SK-N-SH (cell line): ENCODE results near the gene LSG1. TPM values are rescaled to one million over a fixed set of nuclear protein-coding genes. Genes with fewer than 3 reads are reported as not detected.
A peak's percentile ranks its signal among the peaks of the same experiment; 100 is the strongest.

Experiments
- CTCF ChIA-PET: fragments of 300-600, 350-600 bp; formaldehyde crosslinking; extraction: SDS; loops from one replicate; lab custom pipeline; 2021; lab: Yijun Ruan, JAX
- POLR2A ChIA-PET: fragments of 350-600 bp; sonication (Branson Sonifier 250); formaldehyde crosslinking; extraction: SDS; loops from one replicate; lab custom pipeline; 2020; ENCODE audit warnings: antibody characterized with exemption, inconsistent platforms; lab: Yijun Ruan, JAX
- DNase-seq: peaks from one replicate; pipeline ENCODE4 v3.0.0; 2012
- H2AFZ ChIP-seq: fragments of 200-600 bp; sonication (generic); 2 replicates; pipeline ENCODE4 v1.8.1; 2016; ENCODE audit warnings: antibody characterized with exemption, mild to moderate bottlenecking, low read depth
- H3F3A ChIP-seq: fragments of 200-600 bp; sonication (generic); replicated peaks from 2 replicates; pipeline ENCODE3; 2016; ENCODE audit warnings: antibody characterized with exemption, mild to moderate bottlenecking; ENCODE audit not compliant: insufficient read depth
- H3K27ac ChIP-seq, 2 experiments: fragments of 200-500 bp in 1 of 2; fragments of 200-600 bp in 1 of 2; sonication (Bioruptor generic) in 1 of 2; sonication (generic), shearing (Covaris generic) in 1 of 2; 2 replicates each; pipeline versions ENCODE4 v1.5.1 to v1.6.1; 2014 to 2016; ENCODE audit warnings: low read depth in 2 of 2, inconsistent platforms in 1 of 2, low read length in 1 of 2, mild to moderate bottlenecking in 1 of 2, mixed read lengths in 1 of 2
- H3K27me3 ChIP-seq: fragments of 200-600 bp; sonication (generic), shearing (Covaris generic); 2 replicates; pipeline ENCODE4 v1.6.1; 2016; ENCODE audit warnings: mixed run types; ENCODE audit not compliant: insufficient read depth
- H3K36me3 ChIP-seq, 2 experiments: fragments of 200-500 bp in 1 of 2; fragments of 200-600 bp in 1 of 2; sonication (Bioruptor generic) in 1 of 2; sonication (generic) in 1 of 2; replicated peaks in 1 of 2; 2 replicates each; pipeline versions ENCODE3 to v1.5.1; 2014 to 2016; ENCODE audit warnings: low read length in 1 of 2, mild to moderate bottlenecking in 1 of 2; ENCODE audit not compliant: insufficient read depth in 2 of 2, control insufficient read depth in 1 of 2
- H3K4me1 ChIP-seq, 2 experiments: fragments of 200-500 bp in 1 of 2; fragments of 200-600 bp in 1 of 2; sonication (Bioruptor generic) in 1 of 2; sonication (generic), shearing (Covaris generic) in 1 of 2; 2 replicates each; pipeline versions ENCODE4 v1.5.1 to v1.6.1; 2014 to 2016; ENCODE audit warnings: low read depth in 1 of 2, low read length in 1 of 2, mixed run types in 1 of 2; ENCODE audit not compliant: insufficient read depth in 2 of 2, control insufficient read depth in 1 of 2
- H3K4me2 ChIP-seq: fragments of 200-600 bp; sonication (generic), shearing (Covaris generic); 2 replicates; pipeline ENCODE4 v1.6.1; 2017; ENCODE audit warnings: mixed run types
- H3K4me3 ChIP-seq, 2 experiments: fragments of 200-500 bp in 1 of 2; fragments of 200-600 bp in 1 of 2; sonication (Bioruptor generic) in 1 of 2; sonication (generic), shearing (Covaris generic) in 1 of 2; 2 replicates each; pipeline versions ENCODE4 v1.5.1 to v1.8.1; 2014 to 2016; ENCODE audit warnings: low read depth in 2 of 2, inconsistent platforms in 1 of 2, low read length in 1 of 2, mild to moderate bottlenecking in 1 of 2, mixed read lengths in 1 of 2, moderate library complexity in 1 of 2
- H3K79me2 ChIP-seq: fragments of 200-600 bp; sonication (generic); 2 replicates; pipeline ENCODE4 v1.8.1; 2017; ENCODE audit warnings: mild to moderate bottlenecking; ENCODE audit not compliant: insufficient read depth
- H3K9ac ChIP-seq: fragments of 200-600 bp; sonication (generic); 2 replicates; pipeline ENCODE4 v1.6.1; 2017; ENCODE audit warnings: mixed run types
- H3K9me2 ChIP-seq: fragments of 200-600 bp; sonication (generic); 2 replicates; pipeline ENCODE4 v1.6.1; 2017; ENCODE audit warnings: mixed run types
- H3K9me3 ChIP-seq: fragments of 200-600 bp; sonication (generic); 2 replicates; pipeline ENCODE4 v1.6.1; 2017; ENCODE audit warnings: mixed run types, mild to moderate bottlenecking, moderate library complexity
- H4K20me1 ChIP-seq: fragments of 200-600 bp; sonication (generic); 2 replicates; pipeline ENCODE4 v1.6.1; 2017; ENCODE audit warnings: mild to moderate bottlenecking, mixed run types; ENCODE audit not compliant: insufficient read depth
- ELF1 ChIP-seq: IDR thresholded peaks from 2 replicates; pipeline ENCODE4 v1.4.0; 2012
- EZH2phosphoT487 ChIP-seq: fragments of 200-600 bp; sonication (generic); IDR thresholded peaks from 2 replicates; pipeline ENCODE4 v1.6.1; 2017; ENCODE audit warnings: low read depth, mixed run types, mild to moderate bottlenecking, antibody characterized with exemption, moderate library complexity, borderline replicate concordance
- FOXJ3 ChIP-seq: sonication (generic); formaldehyde crosslinking; IDR thresholded peaks from 2 replicates; pipeline ENCODE4 v1.5.1; 2020; ENCODE audit warnings: mild to moderate bottlenecking, missing genetic modification reagents
- FOXM1 ChIP-seq: IDR thresholded peaks from 2 replicates; pipeline ENCODE4 v1.4.0; 2012; ENCODE audit warnings: low read depth, mild to moderate bottlenecking
- GATA2 ChIP-seq: sonication (generic); formaldehyde crosslinking; IDR thresholded peaks from 2 replicates; pipeline ENCODE4 v1.5.0; 2020; ENCODE audit warnings: mild to moderate bottlenecking, missing genetic modification reagents
- JUND ChIP-seq: IDR thresholded peaks from 2 replicates; pipeline ENCODE4 v1.4.0; 2012
- NFIC ChIP-seq: IDR thresholded peaks from 2 replicates; pipeline ENCODE4 v1.4.0; 2012; ENCODE audit warnings: borderline replicate concordance
- NRF1 ChIP-seq: IDR thresholded peaks from 2 replicates; pipeline ENCODE4 v1.6.1; 2012; ENCODE audit warnings: low read depth, mild to moderate bottlenecking, low read length
- RAD21 ChIP-seq: IDR thresholded peaks from 2 replicates; pipeline ENCODE4 v1.6.1; 2012; ENCODE audit warnings: mild to moderate bottlenecking, low read length
- RCOR1 ChIP-seq: fragments of 150-350 bp; IDR thresholded peaks from 2 replicates; pipeline ENCODE4 v1.6.1; 2017; ENCODE audit warnings: antibody characterized with exemption, low read length
- REST ChIP-seq: IDR thresholded peaks from 2 replicates; pipeline ENCODE4 v1.6.1; 2012; ENCODE audit warnings: mild to moderate bottlenecking, low read depth, low read length, moderate library complexity
- RFX5 ChIP-seq: IDR thresholded peaks from 2 replicates; pipeline ENCODE4 v1.6.1; 2012; ENCODE audit warnings: mild to moderate bottlenecking, improper control_type of control experiment, low read length
- SIN3A ChIP-seq: IDR thresholded peaks from 2 replicates; pipeline ENCODE4 v1.6.1; 2012; ENCODE audit warnings: low read depth, mild to moderate bottlenecking, low read length, moderate library complexity, borderline replicate concordance
- SMC3 ChIP-seq: IDR thresholded peaks from 2 replicates; pipeline ENCODE4 v1.6.1; 2012; ENCODE audit warnings: low read depth, low read length, improper control_type of control experiment
- TAF1 ChIP-seq: IDR thresholded peaks from 2 replicates; pipeline ENCODE4 v1.6.1; 2012; ENCODE audit warnings: low read depth, mild to moderate bottlenecking, low read length, moderate library complexity, borderline replicate concordance
- TCF12 ChIP-seq: IDR thresholded peaks from 2 replicates; pipeline ENCODE4 v1.4.0; 2012
- USF2 ChIP-seq: fragments of 150-350 bp; IDR thresholded peaks from 2 replicates; pipeline ENCODE4 v1.6.1; 2017; ENCODE audit warnings: antibody characterized with exemption, low read length, low read depth, borderline replicate concordance
- YY1 ChIP-seq: IDR thresholded peaks from 2 replicates; pipeline ENCODE4 v1.4.0; 2012; ENCODE audit warnings: low read depth, mild to moderate bottlenecking
- WGBS: methylation state at CpG from one replicate; pipeline ENCODE4 v1.1.6; 2017; ENCODE audit warnings: low lambda C conversion rate; 5-methylcytosine and 5-hydroxymethylcytosine counted together
- polyA plus RNA-seq, 3 experiments: library from polyadenylated mRNA; depleted of rRNA; stranded (reverse); fragments of >200 nt; gene quantifications; 2 replicates each; pipeline ENCODE4 v1.2.3, GENCODE V29; 2012
- TF ChIP-seq, protein P1 (sequence below): IDR thresholded peaks from 2 replicates; pipeline ENCODE4 v1.4.0; 2012; ENCODE audit warnings: low read depth, borderline replicate concordance
- TF ChIP-seq, protein P2 (sequence below): IDR thresholded peaks from 2 replicates; pipeline ENCODE4 v1.4.0; 2012; ENCODE audit warnings: low read depth, borderline replicate concordance

Gene LSG1
- polyA plus RNA-seq, 1 of the 3 experiments (the other 2 are of a cell fraction) = 35.1 TPM

DNA sequence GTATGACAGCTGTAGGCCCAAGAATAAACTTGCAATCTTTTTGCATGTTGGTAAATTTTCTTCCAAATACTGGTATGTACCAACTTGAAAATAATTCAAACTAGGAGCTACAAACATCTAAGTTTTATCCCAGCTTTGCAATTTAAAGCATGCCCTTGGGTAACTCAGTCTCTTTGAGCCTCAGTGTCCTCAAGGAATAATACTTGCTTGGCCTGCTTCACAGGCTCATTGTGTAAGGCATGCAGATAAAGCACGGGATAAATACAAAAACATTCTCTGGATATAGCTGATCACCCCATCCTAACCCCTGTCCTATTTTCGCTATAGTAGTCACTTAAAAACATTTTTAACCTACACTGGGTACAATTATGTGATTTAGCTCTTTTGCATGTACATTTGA is 29.2 kb downstream of the LSG1 start:
- H2AFZ ChIP-seq = no peak overlapping the region
- no peaks in the 10 kb centered on the region for H4K20me1 ChIP-seq
- H3K9me2 ChIP-seq = no peaks in the 10 kb centered on the region
- H3K4me2 ChIP-seq = no peak overlapping the region
- peaks cover 51 to 59% of the 10 kb centered on the region in 2 experiments for H3K36me3 ChIP-seq
- H3K27ac ChIP-seq = no peak overlapping the region
- H3K4me1 ChIP-seq = peaks cover 0 to 8% of the 10 kb centered on the region in 2 experiments; a peak in 1 of 4 replicates
- H3K9ac ChIP-seq = no peak overlapping the region
- peaks cover 30% of the 10 kb centered on the region for H3F3A ChIP-seq
- H3K27me3 ChIP-seq = no peaks in the 10 kb centered on the region
- 98% methylated on average over 2 of the region's 2 CpGs for WGBS
- POLR2A ChIA-PET = interaction anchor here (1.0 kb wide), 1 partner anchor 9 kb away, joined by 3 read pairs; the partner anchor contains the start of gene TMEM44
- DNase-seq = no peak
- H3K79me2 ChIP-seq = peaks cover 4% of the 10 kb centered on the region; the same call in 1 of the 2 replicates
- TF ChIP-seq RCOR1 (no peak), JUND (no peak), GATA2 (CRISPR knock-in tag) (no peak), EZH2phosphoT487 (no peak), TAF1 (no peak), YY1 (no peak), SIN3A (no peak), NFIC (no peak), ELF1 (no peak), SMC3 (no peak), NRF1 (no peak), TCF12 (no peak), RFX5 (no peak), FOXM1 (no peak), RAD21 (no peak)
- TF ChIP-seq, protein P1, sequence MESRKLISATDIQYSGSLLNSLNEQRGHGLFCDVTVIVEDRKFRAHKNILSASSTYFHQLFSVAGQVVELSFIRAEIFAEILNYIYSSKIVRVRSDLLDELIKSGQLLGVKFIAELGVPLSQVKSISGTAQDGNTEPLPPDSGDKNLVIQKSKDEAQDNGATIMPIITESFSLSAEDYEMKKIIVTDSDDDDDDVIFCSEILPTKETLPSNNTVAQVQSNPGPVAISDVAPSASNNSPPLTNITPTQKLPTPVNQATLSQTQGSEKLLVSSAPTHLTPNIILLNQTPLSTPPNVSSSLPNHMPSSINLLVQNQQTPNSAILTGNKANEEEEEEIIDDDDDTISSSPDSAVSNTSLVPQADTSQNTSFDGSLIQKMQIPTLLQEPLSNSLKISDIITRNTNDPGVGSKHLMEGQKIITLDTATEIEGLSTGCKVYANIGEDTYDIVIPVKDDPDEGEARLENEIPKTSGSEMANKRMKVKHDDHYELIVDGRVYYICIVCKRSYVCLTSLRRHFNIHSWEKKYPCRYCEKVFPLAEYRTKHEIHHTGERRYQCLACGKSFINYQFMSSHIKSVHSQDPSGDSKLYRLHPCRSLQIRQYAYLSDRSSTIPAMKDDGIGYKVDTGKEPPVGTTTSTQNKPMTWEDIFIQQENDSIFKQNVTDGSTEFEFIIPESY = no peak
- H3K4me3 ChIP-seq = no peak overlapping the region
- CTCF ChIA-PET = interaction anchor here (0.7 to 2.5 kb wide), 6 partner anchors 9 to 628 kb away, joined by 3 to 13 read pairs (median 3); partner anchors contain the start of genes TMEM44 and XXYLT1
- H3K9me3 ChIP-seq = no peaks in the 10 kb centered on the region

- Histone ChIP-seq H3K27ac (peak overlapping the region in 1 of 2 experiments; percentile 64; a peak in 2 of 4 replicates), H3K4me3 (no peak overlapping the region), H2AFZ (no peak overlapping the region), H3K9me3 (no peaks in the 10 kb centered on the region), H3K4me1 (peaks cover 0 to 8% of the 10 kb centered on the region in 2 experiments; a peak in 1 of 4 replicates), H4K20me1 (no peaks in the 10 kb centered on the region), H3K9ac (no peak overlapping the region), H3K4me2 (peak overlapping the region; percentile 62), H3K9me2 (no peaks in the 10 kb centered on the region), H3K36me3 (peaks cover 38 to 41% of the 10 kb centered on the region in 2 experiments), H3K27me3 (no peaks in the 10 kb centered on the region), H3K79me2 (peaks cover 4% of the 10 kb centered on the region; the same call in 1 of the 2 replicates), H3F3A (peaks cover 30% of the 10 kb centered on the region)
- POLR2A ChIA-PET = no interaction called here
- CTCF ChIA-PET = interaction anchor here (2.5 kb wide), 1 partner anchor 8 kb away, joined by 13 read pairs; the partner anchor contains the start of gene TMEM44
- no peak for DNase-seq
- WGBS = 83% methylated on average over 7 of the region's 7 CpGs
- no peak for TF ChIP-seq USF2
- no peak for TF ChIP-seq RFX5
- no peak for TF ChIP-seq REST
- TF ChIP-seq, protein P2, sequence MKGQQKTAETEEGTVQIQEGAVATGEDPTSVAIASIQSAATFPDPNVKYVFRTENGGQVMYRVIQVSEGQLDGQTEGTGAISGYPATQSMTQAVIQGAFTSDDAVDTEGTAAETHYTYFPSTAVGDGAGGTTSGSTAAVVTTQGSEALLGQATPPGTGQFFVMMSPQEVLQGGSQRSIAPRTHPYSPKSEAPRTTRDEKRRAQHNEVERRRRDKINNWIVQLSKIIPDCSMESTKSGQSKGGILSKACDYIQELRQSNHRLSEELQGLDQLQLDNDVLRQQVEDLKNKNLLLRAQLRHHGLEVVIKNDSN = no peak
- TF ChIP-seq FOXJ3 (CRISPR knock-in tag) = no peak
Measured at GRCh38 chr3:194640829-194641228, 31.2 kb downstream of the LSG1 start.
